IMR-90 (cell line): ENCODE results near the gene RNF180.

Source experiments
- BHLHE40 ChIP-seq: fragments of 150-350 bp; IDR thresholded peaks from 2 replicates; pipeline ENCODE4 v1.6.1; 2016; ENCODE audit warnings: mild to moderate bottlenecking, low read depth, low read length
- CEBPB ChIP-seq: IDR thresholded peaks from 2 replicates; pipeline ENCODE4 v1.6.1; 2012; ENCODE audit warnings: low read depth, low read length, improper control_type of control experiment
- MAZ ChIP-seq: IDR thresholded peaks from 2 replicates; pipeline ENCODE4 v1.6.1; 2012; ENCODE audit warnings: low read depth, mild to moderate bottlenecking, low read length, improper control_type of control experiment, moderate library complexity, borderline replicate concordance
- RFX5 ChIP-seq: IDR thresholded peaks from 2 replicates; pipeline ENCODE4 v1.8.0; 2012; ENCODE audit warnings: low read depth, mild to moderate bottlenecking, low read length, moderate library complexity
- TF ChIP-seq, protein P1 (sequence below): conservative IDR thresholded peaks from 2 replicates; pipeline ENCODE4 v1.5.1; 2012; ENCODE audit warnings: mild to moderate bottlenecking, low read depth, low read length, improper control_type of control experiment
- TF ChIP-seq, protein P2 (sequence below): fragments of 150-350 bp; IDR thresholded peaks from 2 replicates; pipeline ENCODE4 v1.6.1; 2016; ENCODE audit warnings: low read depth, mild to moderate bottlenecking, low read length, moderate library complexity, borderline replicate concordance
- TF ChIP-seq, protein P3 (sequence below): fragments of 150-350 bp; IDR thresholded peaks from 2 replicates; pipeline ENCODE4 v1.6.1; 2017; ENCODE audit warnings: mild to moderate bottlenecking, antibody characterized with exemption, low read length, low read depth

DNA sequence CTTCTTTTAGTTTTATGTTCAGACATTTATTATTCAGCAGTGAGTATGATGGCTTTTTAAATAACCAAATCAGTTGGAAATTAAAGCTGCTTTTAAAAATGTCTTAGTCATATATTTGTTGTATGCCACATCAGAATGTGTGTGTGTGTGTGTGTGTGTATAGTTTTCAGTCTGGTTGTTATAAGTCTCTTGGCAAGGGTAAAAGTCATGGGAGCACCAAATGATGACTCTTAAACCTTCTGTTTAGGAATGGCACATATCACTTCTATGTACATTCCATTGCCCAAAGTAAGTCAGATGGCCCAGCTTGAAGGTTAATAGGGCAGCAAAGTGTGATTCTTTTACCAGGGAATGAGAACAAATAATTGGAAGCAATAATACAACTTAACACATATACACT, 135.9 kb downstream of the RNF180 start:
- TF ChIP-seq MAZ, result no peak
- no peak for TF ChIP-seq BHLHE40
- TF ChIP-seq, protein P1, sequence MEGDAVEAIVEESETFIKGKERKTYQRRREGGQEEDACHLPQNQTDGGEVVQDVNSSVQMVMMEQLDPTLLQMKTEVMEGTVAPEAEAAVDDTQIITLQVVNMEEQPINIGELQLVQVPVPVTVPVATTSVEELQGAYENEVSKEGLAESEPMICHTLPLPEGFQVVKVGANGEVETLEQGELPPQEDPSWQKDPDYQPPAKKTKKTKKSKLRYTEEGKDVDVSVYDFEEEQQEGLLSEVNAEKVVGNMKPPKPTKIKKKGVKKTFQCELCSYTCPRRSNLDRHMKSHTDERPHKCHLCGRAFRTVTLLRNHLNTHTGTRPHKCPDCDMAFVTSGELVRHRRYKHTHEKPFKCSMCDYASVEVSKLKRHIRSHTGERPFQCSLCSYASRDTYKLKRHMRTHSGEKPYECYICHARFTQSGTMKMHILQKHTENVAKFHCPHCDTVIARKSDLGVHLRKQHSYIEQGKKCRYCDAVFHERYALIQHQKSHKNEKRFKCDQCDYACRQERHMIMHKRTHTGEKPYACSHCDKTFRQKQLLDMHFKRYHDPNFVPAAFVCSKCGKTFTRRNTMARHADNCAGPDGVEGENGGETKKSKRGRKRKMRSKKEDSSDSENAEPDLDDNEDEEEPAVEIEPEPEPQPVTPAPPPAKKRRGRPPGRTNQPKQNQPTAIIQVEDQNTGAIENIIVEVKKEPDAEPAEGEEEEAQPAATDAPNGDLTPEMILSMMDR, result no peak
- TF ChIP-seq, protein P2, sequence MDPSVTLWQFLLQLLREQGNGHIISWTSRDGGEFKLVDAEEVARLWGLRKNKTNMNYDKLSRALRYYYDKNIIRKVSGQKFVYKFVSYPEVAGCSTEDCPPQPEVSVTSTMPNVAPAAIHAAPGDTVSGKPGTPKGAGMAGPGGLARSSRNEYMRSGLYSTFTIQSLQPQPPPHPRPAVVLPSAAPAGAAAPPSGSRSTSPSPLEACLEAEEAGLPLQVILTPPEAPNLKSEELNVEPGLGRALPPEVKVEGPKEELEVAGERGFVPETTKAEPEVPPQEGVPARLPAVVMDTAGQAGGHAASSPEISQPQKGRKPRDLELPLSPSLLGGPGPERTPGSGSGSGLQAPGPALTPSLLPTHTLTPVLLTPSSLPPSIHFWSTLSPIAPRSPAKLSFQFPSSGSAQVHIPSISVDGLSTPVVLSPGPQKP, result no peak
- TF ChIP-seq RFX5, result no peak
- TF ChIP-seq, protein P3, sequence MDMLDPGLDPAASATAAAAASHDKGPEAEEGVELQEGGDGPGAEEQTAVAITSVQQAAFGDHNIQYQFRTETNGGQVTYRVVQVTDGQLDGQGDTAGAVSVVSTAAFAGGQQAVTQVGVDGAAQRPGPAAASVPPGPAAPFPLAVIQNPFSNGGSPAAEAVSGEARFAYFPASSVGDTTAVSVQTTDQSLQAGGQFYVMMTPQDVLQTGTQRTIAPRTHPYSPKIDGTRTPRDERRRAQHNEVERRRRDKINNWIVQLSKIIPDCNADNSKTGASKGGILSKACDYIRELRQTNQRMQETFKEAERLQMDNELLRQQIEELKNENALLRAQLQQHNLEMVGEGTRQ, result no peak
- TF ChIP-seq CEBPB, result no peak
